GM18861 (cell line): Measurements from ENCODE around the gene FAM171A1.

Experiments used
- ATAC-seq: cut with Tn5 transposase; IDR thresholded peaks from one replicate; pipeline ENCODE4 v1.9.1; 2021; ENCODE audit not compliant: unreplicated experiment

Gene FAM171A1

GRCh38 chr10:15253951-15254807 lies 116.9 kb downstream of the FAM171A1 start:
- no peak for ATAC-seq

- ATAC-seq: no peak
Observed at GRCh38 chr10:15252396-15252795, 118.7 kb downstream of the FAM171A1 start.

GRCh38 chr10:15251791-15252380 lies 119.2 kb downstream of the FAM171A1 start:
- ATAC-seq: no peak

DNA sequence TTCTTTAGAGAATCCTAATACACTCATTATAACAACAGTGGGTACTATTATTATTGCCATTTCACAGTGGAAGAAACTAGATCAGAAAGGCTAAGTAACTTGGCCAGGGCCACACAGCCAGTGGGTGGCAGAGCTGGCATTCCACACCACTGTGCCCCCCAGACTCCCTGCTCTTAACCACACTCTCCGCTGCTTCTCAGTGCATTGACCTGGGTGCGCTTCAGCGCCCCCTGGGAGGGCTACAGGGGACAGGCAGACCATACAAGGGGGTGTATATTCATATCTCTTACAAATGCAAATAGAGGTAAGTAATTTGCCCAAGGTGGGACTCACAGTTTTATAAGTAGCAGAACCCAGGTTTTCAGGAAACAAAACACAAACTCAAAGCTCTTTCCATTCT lies 125.6 kb downstream of the FAM171A1 start:
- ATAC-seq: no peak

GRCh38 chr10:15244635-15245197 lies 126.4 kb downstream of the FAM171A1 start:
- ATAC-seq: no peak

DNA sequence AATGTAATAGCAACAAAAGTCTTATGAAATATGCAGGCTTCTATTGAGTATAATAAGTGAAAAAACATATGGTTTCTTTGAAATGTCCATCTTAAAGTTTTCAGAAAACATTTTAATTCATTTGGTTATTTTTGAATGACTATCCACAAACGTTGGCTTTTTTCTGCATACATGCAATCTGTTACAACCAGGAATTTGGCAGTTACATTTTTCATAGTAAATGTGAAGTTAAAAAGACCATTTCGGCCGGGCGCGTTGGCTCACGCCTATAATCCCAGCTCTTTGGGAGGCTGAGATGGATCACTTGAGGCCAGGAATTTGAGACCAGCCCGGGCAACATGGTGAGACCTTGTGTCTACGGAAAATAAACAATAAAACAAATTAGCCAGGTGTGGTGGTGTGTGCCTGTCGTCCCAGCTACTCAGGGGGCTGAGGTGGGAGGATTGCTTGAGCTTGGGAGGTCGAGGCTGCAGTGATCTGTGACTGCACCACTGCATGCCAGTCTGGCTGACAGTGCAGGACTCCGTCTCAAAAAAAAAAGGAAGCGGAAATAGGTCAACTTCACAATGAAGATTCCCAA lies 128.7 kb downstream of the FAM171A1 start:
- no peak for ATAC-seq

DNA sequence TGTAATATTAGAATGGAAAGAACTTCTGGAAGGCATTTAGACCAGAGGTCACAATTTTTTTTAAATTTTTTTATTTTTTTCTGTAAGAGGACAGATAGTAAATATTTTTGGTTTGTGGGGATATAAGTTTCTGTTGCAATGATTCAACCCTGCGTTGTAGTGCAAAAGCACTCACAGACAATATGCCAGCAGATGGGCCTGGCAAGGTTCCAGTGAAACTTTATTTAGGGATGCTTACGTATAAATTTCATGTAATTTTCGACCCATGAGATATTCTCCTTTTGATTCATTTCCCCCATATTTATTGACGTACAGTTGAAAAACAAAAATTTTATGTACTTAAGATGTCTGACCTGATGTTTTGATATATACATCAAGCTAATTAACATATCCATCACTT lies 129.8 kb downstream of the FAM171A1 start:
- ATAC-seq: no peak

GRCh38 chr10:15238555-15239335 lies 132.3 kb downstream of the FAM171A1 start:
- no peak for ATAC-seq

GRCh38 chr10:15237351-15237750 lies 133.7 kb downstream of the FAM171A1 start:
- no peak for ATAC-seq

GRCh38 chr10:15236340-15236739 lies 134.7 kb downstream of the FAM171A1 start:
- no peak for ATAC-seq

- no peak for ATAC-seq
Observed at GRCh38 chr10:15232279-15232678, 138.8 kb downstream of the FAM171A1 start.

GRCh38 chr10:15231426-15231825 lies 139.7 kb downstream of the FAM171A1 start:
- ATAC-seq: no peak

DNA sequence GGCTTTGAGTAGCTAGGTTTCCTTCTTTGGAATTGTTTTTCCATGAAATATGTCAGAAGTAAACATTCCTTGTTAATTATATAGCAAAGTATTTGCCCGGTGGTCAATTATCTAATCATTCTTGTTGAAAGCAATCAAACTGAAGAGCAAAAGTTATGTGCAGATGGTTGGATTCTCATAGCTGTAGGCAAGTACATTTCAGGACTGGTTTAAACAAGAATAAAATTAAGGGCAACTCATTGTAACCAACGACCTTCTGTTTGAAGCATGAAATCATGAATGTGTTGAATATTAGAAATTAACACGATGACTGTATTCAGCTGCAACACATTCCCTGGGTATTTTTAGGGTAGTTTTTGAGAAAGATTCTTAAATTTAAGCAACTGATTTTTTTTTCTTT lies 140.8 kb downstream of the FAM171A1 start:
- no peak for ATAC-seq

GRCh38 chr10:15229268-15229667 lies 141.8 kb downstream of the FAM171A1 start:
- no peak for ATAC-seq

DNA sequence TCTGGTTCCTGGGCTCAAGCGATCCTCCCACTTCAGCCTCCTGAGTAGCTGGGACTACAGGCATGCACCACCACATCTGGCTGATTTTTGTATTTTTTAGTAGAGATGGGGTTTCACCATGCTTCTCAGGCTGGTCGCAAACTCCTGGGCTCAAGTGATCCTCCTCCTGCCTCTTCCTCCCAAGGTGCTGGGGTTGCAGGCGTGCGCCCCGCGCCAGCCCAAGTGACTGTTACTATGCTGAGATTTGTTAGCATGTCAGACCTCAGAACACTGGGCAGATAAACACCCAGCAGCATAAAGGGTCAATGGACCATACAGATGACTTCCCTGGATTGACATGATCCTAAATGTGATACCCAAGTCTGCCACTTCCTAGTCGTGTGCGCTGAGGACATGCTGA lies 142.7 kb downstream of the FAM171A1 start:
- no peak for ATAC-seq

GRCh38 chr10:15227611-15228372 lies 143.3 kb downstream of the FAM171A1 start:
- no peak for ATAC-seq

DNA sequence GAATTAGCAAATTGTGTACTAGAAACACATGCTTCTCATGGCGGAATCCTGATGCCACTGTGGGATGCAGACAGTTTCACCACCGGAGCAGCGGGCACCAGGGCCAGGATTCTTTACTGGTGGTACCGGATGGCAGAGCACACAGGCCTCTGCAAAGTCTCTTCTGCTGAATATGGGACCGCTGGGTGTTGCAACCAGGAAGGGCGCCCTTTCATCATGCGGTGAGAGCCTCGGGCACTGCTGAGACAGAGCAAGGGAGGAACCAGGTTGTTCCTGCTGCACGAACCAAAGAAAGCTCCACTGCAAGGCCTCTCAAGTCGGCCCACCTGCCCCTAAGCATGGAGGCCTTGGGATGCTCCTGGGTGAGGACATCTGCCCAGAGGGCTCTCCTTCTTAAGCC lies 145.6 kb downstream of the FAM171A1 start:
- ATAC-seq: no peak

DNA sequence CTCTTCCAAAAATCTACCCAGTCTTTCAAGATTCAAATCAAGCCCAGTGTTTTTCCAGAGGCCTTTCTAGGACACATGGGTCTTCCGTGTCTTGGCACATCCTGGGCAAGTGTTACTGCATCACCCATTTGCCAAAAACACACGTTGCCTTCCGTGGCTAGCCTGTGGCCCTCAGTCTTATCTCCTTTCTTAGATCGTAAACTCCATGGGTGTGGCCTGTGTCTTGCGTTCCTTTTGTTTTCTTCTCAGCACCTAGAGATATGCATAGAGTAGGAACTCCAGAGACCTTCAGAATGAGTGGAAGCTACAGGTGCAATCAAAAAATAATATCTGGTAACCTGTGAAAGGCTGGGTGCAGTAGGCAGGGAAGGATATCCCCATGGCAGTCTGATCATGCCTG lies 146.1 kb downstream of the FAM171A1 start:
- no peak for ATAC-seq

- no peak for ATAC-seq
Observed at GRCh38 chr10:15223174-15223573, 147.9 kb downstream of the FAM171A1 start.

GRCh38 chr10:15222511-15222910 lies 148.6 kb downstream of the FAM171A1 start:
- no peak for ATAC-seq
